Left forelimb (tissue), 1 donor: ENCODE measurements around the gene HDDC2.
"Not testable (repeated sequence)": the region's sequence is repeated elsewhere in the genome, so short reads cannot be mapped to it uniquely, and the experiment has no call there.

Experiments
- DNase-seq: peaks from one replicate; pipeline ENCODE4 v3.0.0-alpha.2; 2018; ENCODE audit warnings: low spot score

Gene HDDC2

DNA sequence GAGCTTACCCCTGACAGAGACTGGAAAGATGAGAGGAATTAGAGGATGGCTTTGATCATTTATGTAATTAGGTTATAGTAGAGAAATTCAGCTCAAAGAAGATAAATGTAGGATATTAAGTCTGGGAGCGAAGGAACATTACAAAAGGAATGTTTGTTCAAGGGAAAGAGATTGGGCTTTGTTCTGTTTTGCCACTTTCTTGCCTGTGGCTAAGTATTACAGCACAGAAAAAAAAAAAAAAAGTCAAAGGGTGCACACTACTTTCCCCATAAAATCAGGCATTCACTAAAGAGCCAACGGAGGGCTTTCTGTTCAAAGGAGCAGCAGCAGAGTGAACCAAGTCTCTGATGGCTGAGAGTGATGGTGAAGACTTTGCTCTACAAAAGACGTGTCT lies 5.0 kb upstream of the HDDC2 start:
- DNase-seq, result no peak

DNA sequence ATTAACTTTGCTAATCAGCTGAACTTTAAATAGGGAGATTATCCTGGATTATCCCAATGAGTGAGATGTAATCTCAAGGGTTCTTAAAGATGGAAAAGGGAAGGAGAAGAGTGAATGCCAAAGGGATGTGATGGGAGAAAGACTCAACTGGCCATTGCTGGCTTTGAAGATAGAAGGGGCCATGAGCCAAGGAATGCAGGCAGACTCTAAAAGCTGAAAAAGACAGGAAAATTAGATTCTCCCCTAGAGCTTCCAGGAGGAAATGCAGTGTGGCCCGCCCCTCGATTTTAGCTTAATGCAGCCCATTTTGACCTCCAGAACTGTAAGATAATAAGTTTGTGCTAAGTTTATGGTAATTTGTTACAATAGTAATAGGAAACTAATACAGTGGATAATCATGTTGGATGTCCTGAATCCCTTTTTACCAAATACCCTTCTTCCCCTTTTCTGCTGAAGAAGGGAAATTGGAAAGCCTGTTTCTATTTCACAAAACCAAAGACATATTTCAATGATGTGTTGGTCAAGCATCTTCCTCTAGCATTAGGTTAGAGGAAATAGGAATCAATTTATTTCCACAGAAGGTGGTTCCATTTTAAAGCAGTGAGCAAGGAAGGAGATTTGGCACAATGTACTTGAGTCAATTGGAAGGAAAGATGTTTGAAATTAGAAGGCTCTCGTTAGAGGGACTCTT lies 3.3 kb upstream of the HDDC2 start:
- DNase-seq, result no peak

DNA sequence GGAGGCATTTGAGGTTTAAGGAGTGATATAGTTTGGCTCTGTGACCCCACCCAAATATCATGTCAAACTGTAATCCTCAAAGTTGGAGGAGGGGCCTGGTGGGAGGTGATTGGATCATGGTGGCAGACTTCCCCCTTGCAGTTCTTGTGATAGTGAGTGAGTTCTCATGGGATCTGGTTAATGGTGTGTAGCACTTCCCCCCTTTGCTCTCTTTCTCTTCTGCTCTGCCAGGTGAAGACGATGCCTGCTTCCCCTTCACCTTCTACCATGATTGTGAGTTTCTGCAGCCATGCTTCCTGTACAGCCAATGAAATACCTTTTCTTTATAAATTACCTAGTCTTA lies 1.7 kb upstream of the HDDC2 start:
- DNase-seq, result no peak

DNA sequence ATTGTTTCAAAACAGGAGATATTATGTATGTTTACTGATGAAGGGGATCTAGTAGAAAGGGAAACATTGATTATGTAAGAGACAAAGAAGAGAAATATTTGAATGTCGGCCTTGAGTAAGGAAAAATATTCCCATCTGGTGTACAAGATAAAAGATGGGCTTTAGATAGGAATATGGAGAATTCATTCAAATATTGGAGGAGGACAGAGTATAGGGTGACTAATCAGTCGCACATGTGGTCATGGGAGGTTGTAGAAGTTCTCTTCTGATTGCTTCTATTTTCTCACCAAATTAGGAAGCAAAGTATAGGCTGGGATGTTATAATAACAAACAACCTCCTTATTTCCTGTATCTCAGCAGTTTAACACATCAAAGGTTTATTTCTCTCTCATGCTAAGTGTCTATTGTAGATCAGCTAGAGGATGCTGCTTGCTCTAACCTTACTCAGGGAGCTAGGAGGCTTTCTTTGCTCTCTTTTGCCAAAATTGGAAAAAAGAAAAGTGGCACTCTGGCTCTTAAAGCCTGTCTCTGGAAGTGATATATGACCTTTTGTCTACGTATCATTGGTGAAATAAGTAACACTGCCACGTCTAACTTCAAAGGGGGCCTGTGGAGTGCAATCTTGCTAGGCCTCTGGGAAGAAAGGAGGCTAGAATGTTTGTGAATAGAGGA lies 1.2 kb upstream of the HDDC2 start:
- DNase-seq, result no peak

- no peak for DNase-seq
These were observed 754 bp downstream of the HDDC2 start for GRCh38 chr6:125300992-125301434.

DNA sequence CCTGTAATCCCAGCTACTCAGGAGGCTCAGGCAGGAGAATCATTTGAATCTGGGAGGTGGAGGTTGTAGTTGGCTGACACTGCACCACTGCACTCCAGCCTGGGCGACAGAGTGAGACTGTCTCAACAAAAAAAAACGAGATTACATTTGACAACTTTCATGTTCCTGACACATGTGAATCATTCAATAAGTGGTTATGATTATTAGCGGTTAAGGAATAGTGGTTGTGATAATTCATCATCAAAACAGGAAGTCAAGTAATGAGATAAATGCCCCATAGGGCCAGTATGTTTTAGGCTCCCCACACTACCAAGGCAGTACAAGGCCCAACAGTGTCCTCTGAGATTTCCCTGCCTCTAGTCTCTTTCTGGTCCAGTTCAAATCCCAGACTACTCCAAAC lies 2.5 kb downstream of the HDDC2 start:
- DNase-seq, result no peak

GRCh38 chr6:125296471-125296870 lies 5.3 kb downstream of the HDDC2 start:
- no peak for DNase-seq

- DNase-seq, result no peak
These were observed 6.8 kb downstream of the HDDC2 start for GRCh38 chr6:125294925-125295324.

DNA sequence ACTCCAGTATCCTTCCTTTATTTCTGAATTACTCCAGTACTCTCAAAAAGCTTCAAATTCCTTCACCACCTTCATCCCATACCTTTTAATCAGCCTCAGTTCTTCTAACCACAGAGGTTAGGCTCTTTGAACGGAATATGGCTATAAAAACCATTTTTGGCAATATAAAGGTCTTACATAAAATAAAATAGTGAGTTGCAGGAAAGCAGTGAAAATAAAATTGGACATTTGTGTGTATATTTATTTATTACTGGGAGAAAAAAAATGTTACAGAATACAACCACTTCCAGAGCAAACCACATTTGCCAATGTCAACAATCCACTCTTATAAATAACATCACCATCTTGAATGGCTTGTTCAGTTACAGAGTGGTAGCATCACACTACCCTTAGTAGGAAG lies 7.7 kb downstream of the HDDC2 start:
- DNase-seq, result no peak

- no peak for DNase-seq
These were observed 8.2 kb downstream of the HDDC2 start for GRCh38 chr6:125293587-125293986.

GRCh38 chr6:125287718-125288117 lies 14.0 kb downstream of the HDDC2 start:
- no peak for DNase-seq

DNA sequence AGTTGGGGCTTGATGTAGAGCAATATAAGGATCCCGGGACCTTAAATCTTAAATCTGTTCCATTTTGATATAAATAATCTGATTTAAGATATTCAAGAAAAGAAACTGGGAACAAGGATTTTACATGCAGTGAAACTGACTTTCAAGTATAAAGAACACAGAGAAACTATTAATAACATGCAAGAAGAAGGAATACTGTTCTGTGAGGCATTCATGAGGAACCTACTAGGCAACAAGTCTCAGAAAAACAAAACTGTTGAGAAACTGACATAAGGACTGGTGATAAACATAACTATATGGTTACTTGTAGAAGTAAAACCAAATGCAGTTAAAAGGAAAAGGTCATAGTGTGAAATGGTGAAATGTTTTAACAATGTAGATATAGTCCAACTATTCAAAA lies 15.8 kb downstream of the HDDC2 start:
- DNase-seq, result no peak

DNA sequence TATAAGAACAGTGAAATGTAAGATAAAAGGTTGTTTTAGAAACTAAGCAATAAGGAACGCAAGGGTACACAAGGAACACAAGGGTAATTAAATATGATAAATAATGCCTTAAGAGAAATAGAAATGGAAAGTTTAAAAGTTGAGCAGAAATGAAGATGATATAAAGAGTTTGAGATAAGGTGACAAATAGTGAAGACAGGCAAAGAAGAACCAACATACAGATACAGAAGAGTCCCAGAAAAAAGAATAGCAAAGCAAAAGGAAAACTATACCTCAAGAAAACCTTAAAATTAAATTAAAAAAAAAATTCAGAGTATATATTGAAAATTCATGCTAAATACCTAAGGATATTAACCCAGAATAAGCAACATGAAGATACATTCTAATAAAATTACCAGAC lies 16.4 kb downstream of the HDDC2 start:
- no peak for DNase-seq

GRCh38 chr6:125282470-125282869 lies 19.3 kb downstream of the HDDC2 start:
- DNase-seq, result not testable (repeated sequence)

GRCh38 chr6:125280370-125281035 lies 21.3 kb downstream of the HDDC2 start:
- not testable (repeated sequence) for DNase-seq

- no peak for DNase-seq
These were observed 21.8 kb downstream of the HDDC2 start for GRCh38 chr6:125279961-125280360.

- DNase-seq, result no peak
These were observed 23.9 kb downstream of the HDDC2 start for GRCh38 chr6:125277838-125278237.

GRCh38 chr6:125275779-125276178 lies 26.0 kb downstream of the HDDC2 start:
- no peak for DNase-seq

GRCh38 chr6:125274935-125275334 lies 26.8 kb downstream of the HDDC2 start:
- no peak for DNase-seq

DNA sequence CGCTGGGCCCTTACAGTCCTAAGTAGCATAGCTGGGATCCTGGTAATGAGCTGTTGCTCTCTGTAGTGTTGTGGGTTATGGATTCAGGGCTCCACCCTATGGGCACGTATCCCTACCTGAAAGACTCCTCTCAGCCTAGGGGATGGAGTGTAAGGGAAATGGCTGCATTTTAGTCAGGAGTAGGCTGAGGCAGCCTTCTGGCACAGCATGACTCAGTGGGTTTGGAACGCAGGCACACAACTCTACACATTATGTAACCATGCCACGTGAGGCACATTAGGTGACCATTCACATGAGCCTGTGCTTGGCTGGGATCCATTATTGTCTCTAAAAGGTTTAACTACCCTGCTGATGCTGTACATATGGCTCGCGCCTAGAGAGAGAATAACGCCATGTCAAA lies 27.8 kb downstream of the HDDC2 start:
- DNase-seq, result no peak

DNA sequence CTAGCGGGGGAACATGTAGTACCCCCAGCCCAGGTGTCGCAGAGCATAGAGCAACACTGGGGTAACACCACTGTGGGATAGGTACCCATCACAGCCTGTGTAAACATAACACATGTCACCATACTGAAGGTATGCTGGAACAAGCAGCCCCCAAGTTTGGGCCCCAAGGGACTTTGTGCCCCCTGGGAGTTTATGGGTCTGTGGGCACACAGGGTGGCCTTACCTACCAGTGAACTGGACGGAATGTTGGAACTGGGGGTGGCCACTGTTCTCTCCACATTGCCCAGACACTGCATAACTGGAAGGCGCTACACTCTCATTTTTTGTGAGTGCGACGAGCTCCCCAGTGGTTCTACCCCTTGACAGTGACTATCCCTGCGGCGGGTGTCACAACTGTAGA lies 28.5 kb downstream of the HDDC2 start:
- DNase-seq, result no peak

GRCh38 chr6:125271486-125272159 lies 30.1 kb downstream of the HDDC2 start:
- DNase-seq, result no peak

- no peak for DNase-seq
These were observed 31.4 kb downstream of the HDDC2 start for GRCh38 chr6:125270380-125270779.
